Ovary (tissue), 9 donors: ENCODE results near the gene MSANTD4. TPM values are rescaled to one million over a fixed set of nuclear protein-coding genes. Genes with fewer than 3 reads are reported as not detected.
"Not testable (repeated sequence)": the region's sequence is repeated elsewhere in the genome, so short reads cannot be mapped to it uniquely, and the experiment has no call there.

Source experiments
- DNase-seq, 5 donors: peaks; one replicate each; pipeline ENCODE4 v3.0.0-alpha.2; 2019 to 2020
- H3K27ac ChIP-seq, 2 donors: fragments of 200-600 bp; one replicate each; pipeline versions ENCODE4 v1.5.1 to v1.8.0; 2019 to 2022
- H3K27me3 ChIP-seq: fragments of 200-600 bp; one replicate; pipeline ENCODE4 v1.8.0; 2022
- H3K36me3 ChIP-seq: fragments of 200-600 bp; sonication (generic); one replicate; pipeline ENCODE4 v1.5.1; 2019
- H3K4me1 ChIP-seq: one replicate; pipeline ENCODE4 v1.8.1; 2013; ENCODE audit warnings: mild to moderate bottlenecking, moderate library complexity; ENCODE audit not compliant: insufficient read depth
- H3K4me3 ChIP-seq: fragments of 200-600 bp; sonication (generic); one replicate; pipeline ENCODE4 v1.5.1; 2017
- H3K9me3 ChIP-seq, 2 donors: fragments of 200-600 bp in 1 of 2; sonication (generic) in 1 of 2; one replicate each; pipeline versions ENCODE4 v1.5.1 to v1.8.1; 2013 to 2019; ENCODE audit warnings: mild to moderate bottlenecking in 1 of 2, moderate library complexity in 1 of 2
- CTCF ChIP-seq, 3 donors: fragments of 450-650 bp in 2 of 3; fragments of 200-600 bp in 1 of 3; IDR thresholded peaks; one replicate each; pipeline versions ENCODE4 v1.5.1 to v1.8.0; 2016 to 2022; ENCODE audit warnings: antibody characterized with exemption in 3 of 3, mild to moderate bottlenecking in 1 of 3
- EP300 ChIP-seq: sonication (generic); formaldehyde crosslinking; IDR thresholded peaks from one replicate; pipeline ENCODE4 v1.6.1; 2017; ENCODE audit warnings: antibody characterized with exemption
- POLR2A ChIP-seq: fragments of 450-650 bp; IDR thresholded peaks from one replicate; pipeline ENCODE4 v1.6.1; 2017; ENCODE audit warnings: antibody characterized with exemption, mild to moderate bottlenecking, moderate library complexity
- WGBS, 3 donors: extraction: QIAGEN DNeasy Blood & Tissue Kit in 1 of 3; methylation state at CpG; one replicate each; pipeline versions ENCODE4 v1.1.5 to v1.1.7; 2013 to 2017; 5-methylcytosine and 5-hydroxymethylcytosine counted together
- intact Hi-C, 4 donors: fragments of 100-400 bp; cut with DNase I; formaldehyde crosslinking; loops; one replicate each; pipeline versions ENCODE4 v1.11.0 to v1.15.1; 2022 to 2023
- polyA plus RNA-seq, 2 donors: library from polyadenylated mRNA; stranded (reverse); fragments of 200-250 nt in 1 of 2; fragments of 350-450 nt in 1 of 2; fragmentation: Illumina TruSeq in 1 of 2; extraction: RNeasy Lipid Tissue Mini Kit (QIAGEN cat#74804) in 1 of 2; gene quantifications; one replicate each; pipeline ENCODE4 v1.2.3, GENCODE V29; 2013 to 2014
- total RNA-seq, 7 donors: library from RNA; depleted of rRNA in 2 of 7; stranded (reverse); fragments of >200 nt in 2 of 7; fragmentation: NEBNext Ultra II Directional in 3 of 7; extraction: Animal tissue kit (Norgen Biotek cat#: 25700) in 3 of 7; gene quantifications; one replicate each; pipeline versions ENCODE4 v1.1.0 to v1.2.4, GENCODE V29; 2016 to 2023
- donor health status: DM: no; HTN: no; CAD: no; lungs with moderate emphysema.
- donor health status: DM: no; HTN: no; CAD: no.
- donor health status: Bipolar disorder and iron deficiency.
- donor health status: DM: yes; HTN: yes; CAD: no.
- donor health status: DM: no; HTN: no; CAD: no.
- donor health status: DM: yes; HTN: yes; CAD: no.

MSANTD4 gene
- total and polyA plus RNA-seq, 9 donors, result 8.9 to 21.0 (median 16.7) TPM

- H3K4me3 ChIP-seq, result no peak overlapping the region
- TF ChIP-seq POLR2A, result no peak
- TF ChIP-seq CTCF (IDR thresholded peaks at IDR 0.05), result no peak
- no peak for TF ChIP-seq EP300
- no peak for DNase-seq
- no peaks in the 10 kb centered on the region for H3K27me3 ChIP-seq
- no peak overlapping the region for H3K27ac ChIP-seq
- intact Hi-C loops, result no loop called here
- H3K4me1 ChIP-seq, result no peaks in the 10 kb centered on the region
- no peaks in the 10 kb centered on the region for H3K9me3 ChIP-seq
- 94 to 100% (median 95%) methylated on average over 1 of the region's 1 CpG for WGBS, 3 donors
- no peaks in the 10 kb centered on the region for H3K36me3 ChIP-seq
Measured at GRCh38 chr11:106061954-106062949, 40.2 kb upstream of the MSANTD4 start.

- TF ChIP-seq CTCF (IDR thresholded peaks at IDR 0.05), result no peak
- TF ChIP-seq POLR2A, result no peak
- TF ChIP-seq EP300, result no peak
- Histone ChIP-seq H3K4me1 (no peaks in the 10 kb centered on the region), H3K9me3 (no peaks in the 10 kb centered on the region), H3K27me3 (no peaks in the 10 kb centered on the region), H3K36me3 (no peaks in the 10 kb centered on the region), H3K27ac (no peak overlapping the region), H3K4me3 (no peak overlapping the region)
- intact Hi-C loops, result no loop called here
- DNase-seq, result no peak
Measured at GRCh38 chr11:106061249-106061784, 39.3 kb upstream of the MSANTD4 start.

GRCh38 chr11:106059617-106060016, 37.6 kb upstream of the MSANTD4 start:
- H3K27me3 ChIP-seq, result no peaks in the 10 kb centered on the region
- no peaks in the 10 kb centered on the region for H3K36me3 ChIP-seq
- 98 to 100% (median 100%) methylated on average over 1 of the region's 1 CpG for WGBS, 3 donors
- no peaks in the 10 kb centered on the region for H3K9me3 ChIP-seq
- intact Hi-C loops, result no loop called here
- no peak overlapping the region for H3K27ac ChIP-seq
- no peak for DNase-seq
- TF ChIP-seq EP300, result no peak
- no peak for TF ChIP-seq POLR2A
- TF ChIP-seq CTCF (IDR thresholded peaks at IDR 0.05), result no peak
- no peak overlapping the region for H3K4me3 ChIP-seq
- H3K4me1 ChIP-seq, result no peaks in the 10 kb centered on the region

DNA sequence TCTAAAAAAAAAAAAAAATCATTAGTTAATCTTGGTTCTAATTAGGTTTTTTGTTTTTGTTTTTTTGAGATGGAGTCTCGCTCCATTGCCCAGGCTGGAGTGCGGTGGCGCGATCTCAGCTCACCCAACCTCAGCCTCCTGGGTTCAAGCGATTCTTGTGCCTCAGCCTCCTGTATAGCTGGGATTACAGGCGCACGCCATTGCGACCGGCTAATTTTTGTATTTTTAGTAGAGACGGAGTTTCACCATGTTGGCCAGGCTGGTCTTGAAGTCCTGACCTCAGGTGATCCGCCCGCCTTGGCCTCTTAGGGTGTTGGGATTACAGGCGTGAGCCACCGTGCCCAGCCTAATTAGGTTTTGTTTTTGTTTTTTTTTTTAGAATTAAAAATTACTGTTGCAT, 36.3 kb upstream of the MSANTD4 start:
- H3K9me3 ChIP-seq, H3K36me3 ChIP-seq, H3K27me3 ChIP-seq, H3K4me3 ChIP-seq, intact Hi-C loops, H3K27ac ChIP-seq, H3K4me1 ChIP-seq, DNase-seq: not testable (repeated sequence)
- 97 to 98% (median 97%) methylated on average over 14 of the region's 14 CpGs for WGBS, 3 donors

DNA sequence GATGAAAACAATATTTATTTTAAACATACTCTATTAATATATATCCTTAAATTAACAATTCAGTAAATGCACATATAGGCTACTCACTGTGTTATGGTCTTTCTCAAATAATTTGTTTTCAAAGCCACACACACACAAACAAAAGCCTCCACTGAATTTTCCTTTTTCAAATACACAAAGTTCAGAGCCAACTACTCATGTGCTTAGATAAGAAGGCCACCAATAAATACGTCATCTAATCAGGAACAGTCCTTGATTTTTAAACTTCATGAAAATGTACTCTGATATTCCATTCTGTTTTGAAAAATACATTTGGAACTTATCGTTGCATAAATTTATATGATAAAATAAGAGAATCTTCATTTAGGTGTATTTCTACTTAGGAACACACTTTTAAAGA, 29.1 kb upstream of the MSANTD4 start:
- H3K27ac ChIP-seq, result no peak overlapping the region
- H3K4me1 ChIP-seq, result no peaks in the 10 kb centered on the region
- no peaks in the 10 kb centered on the region for H3K27me3 ChIP-seq
- H3K9me3 ChIP-seq, result no peaks in the 10 kb centered on the region
- TF ChIP-seq POLR2A, result no peak
- TF ChIP-seq EP300, result no peak
- TF ChIP-seq CTCF (IDR thresholded peaks at IDR 0.05), result no peak
- WGBS, 3 donors, result 33 to 51% (median 40%) methylated on average over 2 of the region's 2 CpGs
- DNase-seq, result no peak
- H3K4me3 ChIP-seq, result no peak overlapping the region
- H3K36me3 ChIP-seq, result no peaks in the 10 kb centered on the region
- intact Hi-C loops, result no loop called here
